Measurements from ENCODE around the gene RGMB.

Gene RGMB

GRCh38 chr5:98827588-98828284, 54.3 kb downstream of the RGMB start:
- DNase-seq (ENCODE audit: low read depth): no peak

- no peak for DNase-seq (ENCODE audit: low read depth)
Observed at GRCh38 chr5:98836175-98836574, 62.7 kb downstream of the RGMB start.

GRCh38 chr5:98839469-98840383, 66.3 kb downstream of the RGMB start:
- DNase-seq (ENCODE audit: low read depth): no peak

GRCh38 chr5:98840946-98841345, 67.5 kb downstream of the RGMB start:
- DNase-seq (ENCODE audit: low read depth): no peak

GRCh38 chr5:98843481-98843880, 70.0 kb downstream of the RGMB start:
- no peak for DNase-seq (ENCODE audit: low read depth)

GRCh38 chr5:98844865-98845264, 71.4 kb downstream of the RGMB start:
- no peak for DNase-seq (ENCODE audit: low read depth)

GRCh38 chr5:98845878-98846277, 72.4 kb downstream of the RGMB start:
- DNase-seq (ENCODE audit: low read depth): no peak
